Osteocyte (in vitro differentiated cells): Measurements from ENCODE around the gene CELF4. TPM values are rescaled to one million over a fixed set of nuclear protein-coding genes. Genes with fewer than 3 reads are reported as not detected.

Experiments
- DNase-seq: peaks from one replicate; pipeline ENCODE4 v3.0.0; 2021; ENCODE audit warnings: mixed read lengths; ENCODE audit not compliant: unreplicated experiment; ENCODE audit errors: extremely low spot score
- H3K27ac Mint-ChIP-seq: one replicate; pipeline ENCODE4 v1.8.0; 2021; ENCODE audit warnings: mild to moderate bottlenecking, mixed read lengths; ENCODE audit not compliant: unreplicated experiment
- H3K27me3 Mint-ChIP-seq: one replicate; pipeline ENCODE4 v1.8.0; 2021; ENCODE audit warnings: mixed read lengths; ENCODE audit not compliant: unreplicated experiment
- H3K36me3 Mint-ChIP-seq: one replicate; pipeline ENCODE4 v1.8.0; 2021; ENCODE audit warnings: mixed read lengths; ENCODE audit not compliant: unreplicated experiment
- H3K4me1 Mint-ChIP-seq: one replicate; pipeline ENCODE4 v1.8.0; 2021; ENCODE audit warnings: mixed read lengths; ENCODE audit not compliant: unreplicated experiment
- H3K4me3 Mint-ChIP-seq: one replicate; pipeline ENCODE4 v1.8.0; 2021; ENCODE audit warnings: mild to moderate bottlenecking, moderate library complexity, mixed read lengths; ENCODE audit not compliant: unreplicated experiment
- H3K9me3 Mint-ChIP-seq: one replicate; pipeline ENCODE4 v1.8.0; 2021; ENCODE audit warnings: mixed read lengths; ENCODE audit not compliant: unreplicated experiment
- total RNA-seq: library from RNA; stranded (reverse); gene quantifications from 2 replicates; pipeline ENCODE4 v1.2.1, GENCODE V29; 2021
- TF ChIP-seq, protein P1 (sequence below): fragments of 200-600 bp; sonication (generic); IDR thresholded peaks from 2 replicates; pipeline ENCODE4 v1.5.0; 2021; ENCODE audit warnings: antibody characterized with exemption, mild to moderate bottlenecking, moderate library complexity

The CELF4 gene
- total RNA-seq, 1 donor from 2014 or later, result not detected

GRCh38 chr18:37550118-37550875, 15.3 kb downstream of the CELF4 start:
- no peak overlapping the region for H3K4me3 Mint-ChIP-seq
- H3K36me3 Mint-ChIP-seq, result no peaks in the 10 kb centered on the region
- H3K27me3 Mint-ChIP-seq, result no peaks in the 10 kb centered on the region
- DNase-seq, result no peak
- no peak overlapping the region for H3K27ac Mint-ChIP-seq
- TF ChIP-seq, protein P1, sequence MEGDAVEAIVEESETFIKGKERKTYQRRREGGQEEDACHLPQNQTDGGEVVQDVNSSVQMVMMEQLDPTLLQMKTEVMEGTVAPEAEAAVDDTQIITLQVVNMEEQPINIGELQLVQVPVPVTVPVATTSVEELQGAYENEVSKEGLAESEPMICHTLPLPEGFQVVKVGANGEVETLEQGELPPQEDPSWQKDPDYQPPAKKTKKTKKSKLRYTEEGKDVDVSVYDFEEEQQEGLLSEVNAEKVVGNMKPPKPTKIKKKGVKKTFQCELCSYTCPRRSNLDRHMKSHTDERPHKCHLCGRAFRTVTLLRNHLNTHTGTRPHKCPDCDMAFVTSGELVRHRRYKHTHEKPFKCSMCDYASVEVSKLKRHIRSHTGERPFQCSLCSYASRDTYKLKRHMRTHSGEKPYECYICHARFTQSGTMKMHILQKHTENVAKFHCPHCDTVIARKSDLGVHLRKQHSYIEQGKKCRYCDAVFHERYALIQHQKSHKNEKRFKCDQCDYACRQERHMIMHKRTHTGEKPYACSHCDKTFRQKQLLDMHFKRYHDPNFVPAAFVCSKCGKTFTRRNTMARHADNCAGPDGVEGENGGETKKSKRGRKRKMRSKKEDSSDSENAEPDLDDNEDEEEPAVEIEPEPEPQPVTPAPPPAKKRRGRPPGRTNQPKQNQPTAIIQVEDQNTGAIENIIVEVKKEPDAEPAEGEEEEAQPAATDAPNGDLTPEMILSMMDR, result no peak
- no peaks in the 10 kb centered on the region for H3K4me1 Mint-ChIP-seq
- H3K9me3 Mint-ChIP-seq, result no peaks in the 10 kb centered on the region

GRCh38 chr18:37548679-37549289, 16.8 kb downstream of the CELF4 start:
- DNase-seq, result no peak
- Mint-ChIP-seq H3K36me3 (no peaks in the 10 kb centered on the region), H3K4me1 (no peaks in the 10 kb centered on the region), H3K27me3 (no peaks in the 10 kb centered on the region), H3K9me3 (no peaks in the 10 kb centered on the region), H3K4me3 (no peak overlapping the region), H3K27ac (no peak overlapping the region)
- TF ChIP-seq, protein P1, result no peak

- no peak overlapping the region for H3K4me3 Mint-ChIP-seq
Measured at GRCh38 chr18:37547196-37547827, 18.3 kb downstream of the CELF4 start.

DNA sequence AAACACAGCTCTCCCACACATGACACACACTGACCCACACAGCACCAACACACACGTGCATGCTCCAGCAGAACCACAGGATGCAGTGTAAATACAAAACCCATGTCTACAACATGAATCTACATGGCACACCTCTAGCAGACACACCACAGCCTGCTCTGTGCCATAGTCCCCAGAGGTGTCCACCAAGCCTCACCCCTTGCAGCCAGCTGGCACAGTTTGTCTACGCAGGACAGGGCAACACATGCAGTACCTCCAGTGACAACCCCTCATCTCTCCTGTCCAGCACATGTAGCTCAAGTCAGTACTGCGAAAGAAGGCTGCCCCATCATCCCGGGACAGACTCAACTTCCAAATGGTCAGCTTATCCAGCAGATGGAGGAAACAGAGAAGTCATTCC, 18.9 kb downstream of the CELF4 start:
- DNase-seq, result no peak
- no peak overlapping the region for H3K4me3 Mint-ChIP-seq
- no peaks in the 10 kb centered on the region for H3K4me1 Mint-ChIP-seq
- no peaks in the 10 kb centered on the region for H3K27me3 Mint-ChIP-seq
- H3K9me3 Mint-ChIP-seq, result no peaks in the 10 kb centered on the region
- TF ChIP-seq, protein P1, result no peak
- H3K27ac Mint-ChIP-seq, result no peak overlapping the region
- no peaks in the 10 kb centered on the region for H3K36me3 Mint-ChIP-seq

More at GRCh38 chr18:37547196-37547827, 18.3 kb downstream of the CELF4 start:
- TF ChIP-seq, protein P1, result no peak
- no peak overlapping the region for H3K27ac Mint-ChIP-seq
- no peaks in the 10 kb centered on the region for H3K9me3 Mint-ChIP-seq
- no peak for DNase-seq
- no peaks in the 10 kb centered on the region for H3K27me3 Mint-ChIP-seq
- no peaks in the 10 kb centered on the region for H3K36me3 Mint-ChIP-seq
- H3K4me1 Mint-ChIP-seq, result no peaks in the 10 kb centered on the region

DNA sequence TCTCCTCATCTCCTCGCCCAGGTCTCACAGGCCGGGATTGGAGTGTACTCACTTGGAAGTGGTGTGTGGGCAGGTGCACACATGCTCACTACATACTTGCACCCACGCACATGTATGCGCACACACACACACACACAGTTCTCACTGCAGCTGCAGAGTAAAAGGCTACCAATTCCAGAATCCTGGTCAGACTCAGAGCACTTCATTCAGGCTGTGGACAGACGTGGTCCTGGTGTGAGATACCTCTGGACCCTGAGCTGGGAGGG, 19.4 kb downstream of the CELF4 start:
- TF ChIP-seq, protein P1, result no peak
- Mint-ChIP-seq H3K9me3 (no peaks in the 10 kb centered on the region), H3K27ac (no peak overlapping the region), H3K36me3 (no peaks in the 10 kb centered on the region), H3K4me3 (no peak overlapping the region), H3K4me1 (no peaks in the 10 kb centered on the region), H3K27me3 (peaks cover 2% of the 10 kb centered on the region)
- no peak for DNase-seq
